ENCODE results near the gene FAM161A.
A peak's percentile ranks its signal among the peaks of the same experiment; 100 is the strongest.

The FAM161A gene

DNA sequence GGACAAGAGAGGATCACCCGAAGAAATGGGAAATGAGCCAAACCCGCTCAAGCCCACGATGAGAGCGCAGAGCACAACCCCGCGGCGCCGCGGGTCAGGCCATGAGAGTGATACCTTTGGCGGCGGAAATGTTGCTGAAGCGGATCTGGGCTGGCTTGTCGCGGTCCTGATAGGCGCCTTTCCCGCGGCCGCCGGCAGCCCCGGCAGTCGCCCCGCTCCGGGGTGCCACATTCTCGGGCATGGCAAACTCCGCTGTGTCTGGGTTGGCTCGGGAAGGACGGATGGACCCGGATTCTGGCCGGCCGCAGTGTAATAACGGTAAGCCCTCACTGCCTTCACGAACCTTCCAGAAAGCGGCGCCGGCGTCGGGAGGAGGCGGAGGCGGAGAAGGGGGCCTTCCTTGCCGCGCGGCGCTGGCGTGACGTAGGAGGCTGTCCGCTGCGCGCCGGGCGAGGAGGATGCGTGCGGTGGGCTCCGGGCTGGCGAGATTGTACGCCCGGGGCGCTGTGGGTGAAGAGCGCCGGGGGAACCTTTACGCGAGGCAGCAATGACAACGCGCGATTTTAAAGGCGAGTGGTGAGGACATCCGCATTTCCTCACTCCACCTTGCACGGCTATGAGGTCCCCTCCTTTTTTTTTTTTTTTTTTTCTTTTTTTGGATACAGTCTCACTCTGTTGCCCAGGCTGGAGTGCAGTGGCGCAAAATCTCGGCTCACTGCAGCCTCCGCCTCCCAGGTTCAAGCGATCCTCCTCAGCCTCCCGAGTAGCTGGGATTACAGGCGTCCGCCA lies 34.6 kb upstream of the FAM161A start, which contains the start of gene CCT4 (continued):
- TF ChIP-seq, protein P1, sequence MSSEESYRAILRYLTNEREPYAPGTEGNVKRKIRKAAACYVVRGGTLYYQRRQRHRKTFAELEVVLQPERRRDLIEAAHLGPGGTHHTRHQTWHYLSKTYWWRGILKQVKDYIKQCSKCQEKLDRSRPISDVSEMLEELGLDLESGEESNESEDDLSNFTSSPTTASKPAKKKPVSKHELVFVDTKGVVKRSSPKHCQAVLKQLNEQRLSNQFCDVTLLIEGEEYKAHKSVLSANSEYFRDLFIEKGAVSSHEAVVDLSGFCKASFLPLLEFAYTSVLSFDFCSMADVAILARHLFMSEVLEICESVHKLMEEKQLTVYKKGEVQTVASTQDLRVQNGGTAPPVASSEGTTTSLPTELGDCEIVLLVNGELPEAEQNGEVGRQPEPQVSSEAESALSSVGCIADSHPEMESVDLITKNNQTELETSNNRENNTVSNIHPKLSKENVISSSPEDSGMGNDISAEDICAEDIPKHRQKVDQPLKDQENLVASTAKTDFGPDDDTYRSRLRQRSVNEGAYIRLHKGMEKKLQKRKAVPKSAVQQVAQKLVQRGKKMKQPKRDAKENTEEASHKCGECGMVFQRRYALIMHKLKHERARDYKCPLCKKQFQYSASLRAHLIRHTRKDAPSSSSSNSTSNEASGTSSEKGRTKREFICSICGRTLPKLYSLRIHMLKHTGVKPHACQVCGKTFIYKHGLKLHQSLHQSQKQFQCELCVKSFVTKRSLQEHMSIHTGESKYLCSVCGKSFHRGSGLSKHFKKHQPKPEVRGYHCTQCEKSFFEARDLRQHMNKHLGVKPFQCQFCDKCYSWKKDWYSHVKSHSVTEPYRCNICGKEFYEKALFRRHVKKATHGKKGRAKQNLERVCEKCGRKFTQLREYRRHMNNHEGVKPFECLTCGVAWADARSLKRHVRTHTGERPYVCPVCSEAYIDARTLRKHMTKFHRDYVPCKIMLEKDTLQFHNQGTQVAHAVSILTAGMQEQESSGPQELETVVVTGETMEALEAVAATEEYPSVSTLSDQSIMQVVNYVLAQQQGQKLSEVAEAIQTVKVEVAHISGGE (tag by site-specific recombination; conservative IDR thresholded peaks at IDR 0.05; ENCODE audit: low read depth) = peak; percentile 73; the same call in 1 of the 2 replicates
- TF ChIP-seq ZNF664 (tag by site-specific recombination; IDR thresholded peaks at IDR 0.05) (no peak), ZNF133 (tag by site-specific recombination; IDR thresholded peaks at IDR 0.05) (no peak), TSHZ1 (tag by site-specific recombination; IDR thresholded peaks at IDR 0.05; ENCODE audit: borderline replicate concordance) (peak; percentile 24; the same call in 1 of the 2 replicates), ZBTB10 (tag by site-specific recombination; IDR thresholded peaks at IDR 0.05) (0 out of 2 replicates have a peak, but pooled peaks have one; percentile 20), ZFP37 (tag by site-specific recombination; IDR thresholded peaks at IDR 0.05) (peak; percentile 63), EGR2 (tag by site-specific recombination; IDR thresholded peaks at IDR 0.05; ENCODE audit: low read depth) (peak; percentile 73), ZEB2 (tag by site-specific recombination; IDR thresholded peaks at IDR 0.05) (peak; percentile 79; the same call in 1 of the 2 replicates), ZNF266 (tag by site-specific recombination; IDR thresholded peaks at IDR 0.05; ENCODE audit: low read depth) (no peak), PRDM4 (tag by site-specific recombination; IDR thresholded peaks at IDR 0.05) (peak; percentile 40; the same call in 1 of the 2 replicates), KLF9 (tag by site-specific recombination; IDR thresholded peaks at IDR 0.05; ENCODE audit: low read depth) (peak; percentile 50), ZNF626 (tag by site-specific recombination; IDR thresholded peaks at IDR 0.05) (no peak), ZNF561 (tag by site-specific recombination; IDR thresholded peaks at IDR 0.05; ENCODE audit: borderline replicate concordance) (peak; percentile 50; the same call in 1 of the 2 replicates), ZNF654 (tag by site-specific recombination; IDR thresholded peaks at IDR 0.05; ENCODE audit: low read depth) (no peak), ZNF280C (tag by site-specific recombination; IDR thresholded peaks at IDR 0.05) (no peak), BCL11B (tag by site-specific recombination; IDR thresholded peaks at IDR 0.05; ENCODE audit: low read depth) (no peak)
- TF ChIP-seq, protein P2, sequence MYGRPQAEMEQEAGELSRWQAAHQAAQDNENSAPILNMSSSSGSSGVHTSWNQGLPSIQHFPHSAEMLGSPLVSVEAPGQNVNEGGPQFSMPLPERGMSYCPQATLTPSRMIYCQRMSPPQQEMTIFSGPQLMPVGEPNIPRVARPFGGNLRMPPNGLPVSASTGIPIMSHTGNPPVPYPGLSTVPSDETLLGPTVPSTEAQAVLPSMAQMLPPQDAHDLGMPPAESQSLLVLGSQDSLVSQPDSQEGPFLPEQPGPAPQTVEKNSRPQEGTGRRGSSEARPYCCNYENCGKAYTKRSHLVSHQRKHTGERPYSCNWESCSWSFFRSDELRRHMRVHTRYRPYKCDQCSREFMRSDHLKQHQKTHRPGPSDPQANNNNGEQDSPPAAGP (tag by site-specific recombination; IDR thresholded peaks at IDR 0.05) = peak; percentile 81
- TF ChIP-seq, protein P3, sequence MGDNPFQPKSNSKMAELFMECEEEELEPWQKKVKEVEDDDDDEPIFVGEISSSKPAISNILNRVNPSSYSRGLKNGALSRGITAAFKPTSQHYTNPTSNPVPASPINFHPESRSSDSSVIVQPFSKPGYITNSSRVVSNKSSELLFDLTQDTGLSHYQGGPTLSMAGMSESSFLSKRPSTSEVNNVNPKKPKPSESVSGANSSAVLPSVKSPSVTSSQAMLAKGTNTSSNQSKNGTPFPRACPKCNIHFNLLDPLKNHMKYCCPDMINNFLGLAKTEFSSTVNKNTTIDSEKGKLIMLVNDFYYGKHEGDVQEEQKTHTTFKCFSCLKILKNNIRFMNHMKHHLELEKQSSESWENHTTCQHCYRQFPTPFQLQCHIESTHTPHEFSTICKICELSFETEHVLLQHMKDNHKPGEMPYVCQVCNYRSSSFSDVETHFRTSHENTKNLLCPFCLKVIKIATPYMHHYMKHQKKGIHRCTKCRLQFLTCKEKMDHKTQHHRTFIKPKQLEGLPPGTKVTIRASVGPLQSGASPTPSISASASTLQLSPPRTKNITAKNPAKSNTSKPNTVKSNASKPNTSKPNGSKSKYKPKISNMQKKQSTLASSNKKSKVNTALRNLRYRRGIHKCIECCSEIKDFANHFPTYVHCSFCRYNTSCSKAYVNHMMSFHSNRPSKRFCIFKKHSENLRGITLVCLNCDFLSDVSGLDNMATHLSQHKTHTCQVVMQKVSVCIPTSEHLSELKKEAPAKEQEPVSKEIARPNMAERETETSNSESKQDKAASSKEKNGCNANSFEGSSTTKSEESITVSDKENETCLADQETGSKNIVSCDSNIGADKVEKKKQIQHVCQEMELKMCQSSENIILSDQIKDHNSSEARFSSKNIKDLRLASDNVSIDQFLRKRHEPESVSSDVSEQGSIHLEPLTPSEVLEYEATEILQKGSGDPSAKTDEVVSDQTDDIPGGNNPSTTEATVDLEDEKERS (tag by site-specific recombination; IDR thresholded peaks at IDR 0.05) = peak; percentile 77; the same call in 1 of the 2 replicates

Measured in HEK293 (cell line).